G401.6 (cell line): ENCODE data around the gene ANKRD53.

ENCODE experiments used
- FAIRE-seq: peaks from 2 replicates; lab custom pipeline; 2012; peaks lifted over from hg19 to GRCh38; lab: Jason Lieb, UNC

Gene ANKRD53

GRCh38 chr2:70943205-70943871 is 35.1 kb upstream of the ANKRD53 start:
- no peak for FAIRE-seq

DNA sequence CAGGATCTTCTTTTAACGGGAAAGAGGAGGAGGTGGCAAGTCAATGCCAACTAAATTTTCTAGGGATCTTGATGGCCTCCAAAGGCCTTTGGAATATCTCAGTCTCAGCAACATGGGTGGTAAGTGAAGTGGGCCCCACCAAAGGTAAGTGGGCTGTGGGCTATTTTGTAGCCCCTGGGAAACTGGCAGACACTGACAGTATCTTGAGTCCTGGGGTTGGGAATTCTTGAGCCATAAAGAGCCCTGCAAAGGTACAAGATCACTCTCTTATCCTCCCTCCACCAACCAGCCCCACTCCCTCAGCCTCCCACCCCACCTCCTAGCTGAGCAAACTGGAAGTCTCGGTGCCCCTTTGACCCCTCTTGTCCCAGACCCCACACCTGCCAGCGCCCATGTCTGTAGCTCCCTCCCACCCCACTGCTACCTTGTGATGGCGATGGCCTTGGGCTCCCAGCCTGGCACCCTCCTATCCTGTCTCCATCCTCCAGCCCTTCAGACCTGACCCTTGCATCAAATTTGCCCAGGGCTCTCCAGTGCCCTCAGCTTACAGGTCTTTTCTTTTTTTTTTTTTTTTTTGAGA is 34.2 kb upstream of the ANKRD53 start:
- FAIRE-seq, result no peak

GRCh38 chr2:70946832-70947442 is 31.5 kb upstream of the ANKRD53 start:
- FAIRE-seq, result peak; percentile 39

DNA sequence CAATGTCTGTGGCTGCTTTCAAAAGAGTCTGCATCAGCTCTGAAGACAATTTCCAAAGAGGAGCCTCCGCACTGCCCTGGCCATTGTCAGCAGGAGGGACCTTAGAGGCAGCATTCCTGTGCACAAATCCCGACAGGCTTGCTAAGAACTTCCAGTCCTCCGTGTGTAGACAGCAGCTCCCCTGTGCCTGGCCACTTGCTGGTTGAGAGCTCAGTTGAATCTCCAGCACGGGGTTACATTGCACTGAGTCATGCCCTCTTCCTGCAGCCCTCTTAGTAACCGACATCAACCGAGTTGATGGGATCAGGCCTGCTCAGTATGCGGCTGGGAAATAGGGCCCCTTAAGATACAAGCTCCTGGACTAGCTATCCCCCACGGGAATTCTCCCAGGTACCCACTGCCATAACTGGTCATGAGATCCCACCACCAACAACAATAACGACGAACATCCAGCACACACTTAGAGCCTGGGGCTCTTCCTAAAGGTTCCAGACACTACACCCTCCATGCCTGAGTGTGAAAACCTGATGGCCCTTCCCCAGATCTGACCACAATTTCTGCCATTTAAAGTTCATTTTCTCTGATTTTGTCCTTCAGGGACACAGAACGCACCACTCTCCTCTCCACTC is 30.8 kb upstream of the ANKRD53 start:
- no peak for FAIRE-seq

DNA sequence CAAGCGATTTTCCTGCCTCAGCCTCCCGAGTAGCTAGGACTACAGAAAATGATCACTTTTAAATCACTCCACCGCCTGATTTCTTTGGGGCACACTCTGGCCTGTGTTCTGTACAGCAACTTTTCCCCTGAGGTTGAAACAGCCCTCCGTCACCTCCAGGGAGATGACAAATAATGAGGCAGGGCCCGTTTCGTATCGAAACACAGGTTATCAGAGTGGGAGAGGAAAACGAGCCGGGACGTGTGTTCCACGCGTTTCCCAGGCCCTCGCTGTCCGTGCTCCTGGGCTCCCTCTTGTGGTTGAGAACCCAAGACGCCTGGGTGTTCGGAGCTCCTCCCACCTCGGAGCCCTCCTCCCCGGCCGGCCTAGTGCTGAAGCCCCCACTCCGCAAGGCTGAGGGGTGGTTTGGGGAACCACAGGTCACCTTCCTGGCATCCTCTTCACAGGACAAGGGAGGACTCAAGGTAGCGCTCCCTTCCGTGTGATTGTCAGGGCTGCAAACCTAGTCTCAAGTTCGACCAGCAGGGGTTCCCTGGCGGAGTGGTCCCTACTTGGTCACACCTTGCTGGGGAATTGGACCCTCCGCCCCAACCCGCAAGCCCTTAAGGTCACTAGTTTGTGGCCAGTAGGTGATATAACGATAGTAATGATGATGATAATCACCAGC is 30.0 kb upstream of the ANKRD53 start:
- FAIRE-seq, result no peak

GRCh38 chr2:70949086-70949485 is 29.3 kb upstream of the ANKRD53 start:
- no peak for FAIRE-seq

DNA sequence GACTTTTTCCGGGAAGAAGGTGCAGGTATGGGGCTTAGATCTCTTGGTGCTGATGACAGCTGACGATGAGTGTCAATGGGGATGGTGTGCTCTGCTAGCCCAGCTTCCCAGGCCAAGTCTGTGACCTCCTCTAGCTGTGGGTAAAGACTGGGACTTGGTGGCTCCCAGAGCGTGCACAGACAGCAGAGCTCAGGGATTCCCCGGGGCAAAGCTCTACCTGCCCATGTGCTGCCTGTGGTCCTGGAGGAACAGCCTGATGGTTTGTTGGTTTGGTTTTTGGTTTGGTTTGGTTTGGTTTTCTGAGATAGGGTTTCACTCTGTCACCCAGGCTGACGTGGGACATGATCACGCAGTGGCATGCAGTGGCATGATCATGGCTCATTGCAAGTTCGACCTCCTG is 23.5 kb upstream of the ANKRD53 start:
- no peak for FAIRE-seq

- FAIRE-seq, result no peak
Measured at GRCh38 chr2:70956141-70956540, 22.3 kb upstream of the ANKRD53 start.

DNA sequence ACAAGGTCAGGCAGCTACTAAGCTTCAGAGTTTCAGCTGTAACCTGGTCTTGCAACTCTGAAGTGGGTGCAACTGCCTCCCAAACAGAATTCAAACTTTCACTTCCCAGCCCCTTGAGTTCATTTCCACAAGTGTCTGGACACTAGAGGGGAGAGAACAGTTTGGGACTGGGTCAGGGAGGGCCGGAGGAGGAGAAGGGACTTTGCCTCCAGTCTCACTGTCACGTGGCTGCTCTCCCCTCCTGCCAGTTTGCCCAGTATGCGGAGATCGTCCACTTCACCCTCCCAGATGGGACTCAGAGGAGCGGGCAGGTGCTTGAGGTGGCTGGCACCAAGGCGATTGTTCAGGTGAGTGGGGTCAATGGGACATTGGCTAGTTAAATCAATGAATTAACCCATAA is 20.6 kb upstream of the ANKRD53 start:
- no peak for FAIRE-seq

DNA sequence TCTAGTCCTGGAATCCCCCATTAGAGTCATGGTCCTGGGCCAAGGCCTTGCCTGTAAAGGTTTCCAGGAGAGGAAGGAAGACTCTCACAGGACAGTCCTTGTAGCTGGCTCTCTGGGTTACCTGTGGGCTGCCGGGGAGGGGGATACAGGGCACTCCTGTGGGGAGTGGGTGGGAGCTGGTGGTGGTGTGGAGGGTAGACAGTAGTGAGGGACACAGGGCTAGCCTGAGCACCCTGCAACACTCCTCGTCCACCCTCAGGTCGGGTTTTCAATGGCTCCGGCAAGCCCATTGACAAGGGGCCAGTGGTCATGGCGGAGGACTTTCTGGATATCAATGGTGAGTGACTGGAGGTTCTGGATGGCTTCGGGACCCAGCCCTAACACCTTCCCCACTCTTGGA is 19.7 kb upstream of the ANKRD53 start:
- no peak for FAIRE-seq

GRCh38 chr2:70959271-70959761 is 19.1 kb upstream of the ANKRD53 start:
- FAIRE-seq, result no peak

- FAIRE-seq, result no peak
Measured at GRCh38 chr2:70959851-70960832, 18.3 kb upstream of the ANKRD53 start.

DNA sequence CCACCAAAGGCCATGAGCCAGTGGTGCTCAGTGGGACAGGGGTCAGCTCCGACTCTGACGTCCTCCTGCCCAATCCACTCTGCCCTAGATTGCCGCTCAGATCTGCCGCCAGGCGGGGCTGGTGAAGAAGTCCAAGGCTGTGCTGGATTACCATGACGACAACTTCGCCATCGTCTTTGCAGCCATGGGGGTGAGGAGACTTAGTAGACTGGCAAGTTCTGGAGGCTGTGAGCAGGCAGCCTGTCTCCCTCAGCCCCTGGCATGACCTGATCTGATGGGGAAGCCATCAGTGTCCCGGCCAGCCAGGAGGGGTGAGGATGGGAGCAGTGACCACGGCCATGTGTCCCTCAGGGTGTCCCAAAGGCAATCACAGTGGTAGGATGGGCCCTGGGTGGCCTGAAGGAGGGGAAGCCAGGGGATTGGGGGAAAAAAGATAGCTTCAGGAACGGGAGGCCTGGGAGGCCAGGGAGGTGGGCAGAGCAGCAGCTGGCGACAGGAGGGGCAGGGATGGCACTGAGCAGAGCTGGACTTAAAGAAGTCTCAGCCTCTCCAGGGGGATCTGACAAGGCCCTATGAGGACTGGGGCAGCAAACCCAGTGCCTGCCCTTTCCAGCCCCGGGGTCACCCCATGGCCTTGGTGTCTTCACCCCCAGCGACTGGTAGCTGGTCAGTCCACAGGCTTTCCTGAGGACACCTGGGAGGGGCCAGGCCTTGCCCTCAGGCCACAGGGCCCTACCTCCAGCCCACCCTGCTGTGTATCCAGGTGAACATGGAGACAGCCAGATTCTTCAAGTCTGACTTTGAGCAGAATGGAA is 17.4 kb upstream of the ANKRD53 start:
- FAIRE-seq, result no peak

- FAIRE-seq, result no peak
Measured at GRCh38 chr2:70961648-70961994, 16.8 kb upstream of the ANKRD53 start.

- FAIRE-seq, result no peak
Measured at GRCh38 chr2:70962211-70962884, 16.1 kb upstream of the ANKRD53 start.

- FAIRE-seq, result no peak
Measured at GRCh38 chr2:70962885-70963878, 15.2 kb upstream of the ANKRD53 start.

- no peak for FAIRE-seq
Measured at GRCh38 chr2:70964133-70964532, 14.3 kb upstream of the ANKRD53 start.

DNA sequence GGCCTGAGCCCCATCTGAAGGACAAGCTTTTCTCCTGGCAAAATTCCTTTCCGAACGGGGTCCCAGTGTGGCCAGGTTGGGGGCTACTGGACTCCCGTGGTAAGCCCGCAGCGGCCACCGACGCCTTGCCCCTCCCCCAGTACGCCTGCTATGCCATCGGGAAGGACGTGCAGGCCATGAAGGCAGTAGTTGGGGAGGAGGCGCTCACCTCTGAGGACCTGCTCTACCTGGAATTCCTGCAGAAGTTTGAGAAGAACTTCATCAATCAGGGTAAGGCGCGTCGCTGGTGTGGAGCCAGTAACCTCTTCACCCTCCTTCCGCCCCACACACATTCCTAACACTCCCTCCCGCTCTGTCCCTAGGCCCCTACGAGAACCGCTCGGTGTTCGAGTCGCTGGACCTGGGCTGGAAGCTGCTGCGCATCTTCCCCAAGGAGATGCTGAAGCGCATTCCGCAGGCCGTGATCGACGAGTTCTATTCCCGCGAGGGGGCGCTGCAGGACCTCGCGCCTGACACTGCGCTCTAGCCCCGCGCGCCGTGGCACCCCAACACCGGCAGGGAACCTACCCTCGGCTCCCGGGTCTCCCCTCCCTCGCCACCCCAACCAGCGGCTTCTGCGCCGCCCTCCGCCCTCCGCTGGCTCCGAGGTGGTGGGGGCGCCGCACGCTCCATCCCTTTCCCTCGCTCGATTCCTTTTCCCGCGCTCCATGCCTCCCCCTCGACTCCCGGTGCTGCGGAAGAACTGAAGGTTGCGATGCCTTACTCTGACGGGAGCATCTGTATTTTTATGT is 13.6 kb upstream of the ANKRD53 start:
- FAIRE-seq, result no peak
